Progenitor cell of endocrine pancreas (in vitro differentiated cells): ENCODE measurements around the gene ALDH6A1. TPM values are rescaled to one million over a fixed set of nuclear protein-coding genes. Genes with fewer than 3 reads are reported as not detected.
A peak's percentile ranks its signal among the peaks of the same experiment; 100 is the strongest.

Experiments
- DNase-seq: peaks from one replicate; pipeline ENCODE4 v3.0.0; 2021; ENCODE audit warnings: low spot score; ENCODE audit not compliant: unreplicated experiment
- H3K27ac Mint-ChIP-seq: 2 replicates; pipeline ENCODE4 v1.8.0; 2021; ENCODE audit warnings: mild to moderate bottlenecking, moderate library complexity, mixed read lengths
- H3K27me3 Mint-ChIP-seq: 2 replicates; pipeline ENCODE4 v1.8.0; 2021; ENCODE audit warnings: mixed read lengths
- H3K36me3 Mint-ChIP-seq: 2 replicates; pipeline ENCODE4 v1.8.0; 2022; ENCODE audit warnings: mixed read lengths; ENCODE audit not compliant: insufficient read depth
- H3K4me1 Mint-ChIP-seq: 2 replicates; pipeline ENCODE4 v1.8.0; 2021; ENCODE audit warnings: low read depth, mixed read lengths
- H3K4me3 Mint-ChIP-seq: 2 replicates; pipeline ENCODE4 v1.8.0; 2021; ENCODE audit warnings: low read depth, mild to moderate bottlenecking, moderate library complexity, mixed read lengths
- H3K9me3 Mint-ChIP-seq: 2 replicates; pipeline ENCODE4 v1.8.0; 2021; ENCODE audit warnings: low read depth, mixed read lengths
- total RNA-seq: library from RNA; stranded (reverse); gene quantifications from 2 replicates; pipeline ENCODE4 v1.2.1, GENCODE V29; 2021
- TF ChIP-seq, protein P1 (sequence below): fragments of 200-600 bp; sonication (generic); IDR thresholded peaks from one replicate; pipeline ENCODE4 v1.5.0; 2021; ENCODE audit warnings: antibody characterized with exemption, mild to moderate bottlenecking; ENCODE audit not compliant: unreplicated experiment

Gene ALDH6A1
- total RNA-seq, 1 donor from 2014 or later: 57.3 TPM

DNA sequence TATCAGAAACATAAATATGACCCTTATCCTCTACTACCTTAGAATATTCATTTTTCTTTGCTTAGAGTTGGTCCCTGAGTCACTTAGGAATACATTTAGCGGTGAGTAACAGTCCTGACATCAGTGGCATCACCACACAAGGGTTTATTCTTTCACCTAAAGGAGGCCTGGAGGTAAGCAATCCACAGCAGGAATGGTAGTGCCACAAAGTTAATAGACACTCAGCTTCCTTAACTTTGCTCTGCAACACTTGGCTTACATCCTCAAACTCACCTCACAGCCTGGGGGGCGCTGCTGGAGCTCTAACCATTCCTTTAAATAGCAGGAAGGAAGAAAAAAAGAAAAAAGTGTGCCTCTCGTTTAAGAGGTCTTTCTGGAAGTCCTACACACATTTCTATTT lies 36.0 kb downstream of the ALDH6A1 start:
- Mint-ChIP-seq H3K4me3 (no peak overlapping the region), H3K27me3 (no peaks in the 10 kb centered on the region), H3K4me1 (no peaks in the 10 kb centered on the region), H3K9me3 (no peaks in the 10 kb centered on the region), H3K27ac (no peak overlapping the region), H3K36me3 (no peaks in the 10 kb centered on the region)
- DNase-seq: no peak
- TF ChIP-seq, protein P1, sequence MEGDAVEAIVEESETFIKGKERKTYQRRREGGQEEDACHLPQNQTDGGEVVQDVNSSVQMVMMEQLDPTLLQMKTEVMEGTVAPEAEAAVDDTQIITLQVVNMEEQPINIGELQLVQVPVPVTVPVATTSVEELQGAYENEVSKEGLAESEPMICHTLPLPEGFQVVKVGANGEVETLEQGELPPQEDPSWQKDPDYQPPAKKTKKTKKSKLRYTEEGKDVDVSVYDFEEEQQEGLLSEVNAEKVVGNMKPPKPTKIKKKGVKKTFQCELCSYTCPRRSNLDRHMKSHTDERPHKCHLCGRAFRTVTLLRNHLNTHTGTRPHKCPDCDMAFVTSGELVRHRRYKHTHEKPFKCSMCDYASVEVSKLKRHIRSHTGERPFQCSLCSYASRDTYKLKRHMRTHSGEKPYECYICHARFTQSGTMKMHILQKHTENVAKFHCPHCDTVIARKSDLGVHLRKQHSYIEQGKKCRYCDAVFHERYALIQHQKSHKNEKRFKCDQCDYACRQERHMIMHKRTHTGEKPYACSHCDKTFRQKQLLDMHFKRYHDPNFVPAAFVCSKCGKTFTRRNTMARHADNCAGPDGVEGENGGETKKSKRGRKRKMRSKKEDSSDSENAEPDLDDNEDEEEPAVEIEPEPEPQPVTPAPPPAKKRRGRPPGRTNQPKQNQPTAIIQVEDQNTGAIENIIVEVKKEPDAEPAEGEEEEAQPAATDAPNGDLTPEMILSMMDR: peak; percentile 15

- no peaks in the 10 kb centered on the region for H3K36me3 Mint-ChIP-seq
- DNase-seq: no peak
- TF ChIP-seq, protein P1: no peak
Measured at GRCh38 chr14:74045522-74045921, 38.7 kb downstream of the ALDH6A1 start.

DNA sequence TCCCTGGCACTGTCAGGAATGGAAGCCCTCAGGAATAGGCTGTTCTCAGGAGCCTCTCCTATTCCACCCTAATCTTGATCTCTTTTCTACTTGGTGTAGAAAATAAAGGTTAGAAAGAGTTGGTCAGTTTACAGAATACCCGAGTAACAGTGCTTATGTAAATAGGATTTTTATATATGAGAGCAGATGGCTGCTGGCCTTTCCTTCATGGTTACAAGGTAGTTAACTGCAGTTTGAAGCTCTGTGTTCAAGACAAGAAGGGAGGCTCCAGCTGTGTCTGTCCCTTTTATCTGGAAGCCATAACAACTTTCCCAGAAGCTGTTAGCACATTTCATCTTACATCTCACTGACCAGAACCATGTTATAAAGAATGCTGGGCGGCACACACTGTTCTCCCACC lies 42.0 kb downstream of the ALDH6A1 start:
- TF ChIP-seq, protein P1: no peak
- Mint-ChIP-seq H3K36me3 (no peaks in the 10 kb centered on the region), H3K4me3 (no peak overlapping the region), H3K4me1 (no peaks in the 10 kb centered on the region), H3K9me3 (no peaks in the 10 kb centered on the region), H3K27me3 (no peaks in the 10 kb centered on the region), H3K27ac (no peak overlapping the region)
- no peak for DNase-seq

More at GRCh38 chr14:74045522-74045921, 38.7 kb downstream of the ALDH6A1 start:
- H3K4me1 Mint-ChIP-seq: no peaks in the 10 kb centered on the region
- H3K27ac Mint-ChIP-seq: no peak overlapping the region
- no peak overlapping the region for H3K4me3 Mint-ChIP-seq
- H3K9me3 Mint-ChIP-seq: no peaks in the 10 kb centered on the region
- H3K27me3 Mint-ChIP-seq: no peaks in the 10 kb centered on the region

DNA sequence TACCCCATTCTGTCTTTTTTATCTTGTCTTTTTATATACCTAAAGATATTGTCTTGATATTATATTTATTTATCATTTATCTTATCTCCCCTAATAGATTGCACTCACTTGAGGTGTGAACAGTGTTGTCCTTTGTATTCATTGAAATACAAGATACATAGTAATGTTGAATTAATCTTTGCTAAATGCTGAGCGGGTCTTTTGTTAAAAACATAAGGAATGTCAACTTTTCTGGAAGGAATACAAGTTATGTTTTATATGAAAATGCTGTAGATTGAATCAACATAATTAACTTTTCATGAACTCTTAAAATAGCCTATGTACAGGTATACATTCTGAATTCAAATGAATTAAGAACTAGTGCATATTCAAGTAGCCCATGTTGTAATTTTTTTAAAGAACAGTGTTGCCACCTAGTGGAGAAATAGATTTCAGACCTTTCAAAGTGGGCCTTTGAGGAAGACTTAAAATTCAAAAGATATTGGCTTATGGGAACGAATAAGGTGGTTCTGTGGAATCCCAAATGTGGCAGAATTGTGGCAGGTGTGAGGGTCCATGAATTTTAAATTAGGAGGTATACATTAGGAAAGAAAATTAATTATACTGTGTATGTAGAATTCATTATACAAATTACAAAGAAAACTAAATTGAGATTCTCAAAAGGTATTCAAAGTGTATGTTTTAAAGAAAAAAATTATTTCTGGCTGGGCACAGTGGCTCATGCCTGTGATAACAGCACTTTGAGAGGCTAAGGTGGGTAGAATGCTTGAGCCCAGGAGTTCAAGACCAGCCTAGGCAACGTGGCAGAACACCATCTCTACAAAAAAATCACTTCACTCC lies 46.0 kb downstream of the ALDH6A1 start:
- Mint-ChIP-seq H3K4me3 (no peak overlapping the region), H3K36me3 (no peaks in the 10 kb centered on the region), H3K27me3 (no peaks in the 10 kb centered on the region), H3K9me3 (no peaks in the 10 kb centered on the region), H3K27ac (no peak overlapping the region), H3K4me1 (no peaks in the 10 kb centered on the region)
- TF ChIP-seq, protein P1: peak; percentile 76
- no peak for DNase-seq

DNA sequence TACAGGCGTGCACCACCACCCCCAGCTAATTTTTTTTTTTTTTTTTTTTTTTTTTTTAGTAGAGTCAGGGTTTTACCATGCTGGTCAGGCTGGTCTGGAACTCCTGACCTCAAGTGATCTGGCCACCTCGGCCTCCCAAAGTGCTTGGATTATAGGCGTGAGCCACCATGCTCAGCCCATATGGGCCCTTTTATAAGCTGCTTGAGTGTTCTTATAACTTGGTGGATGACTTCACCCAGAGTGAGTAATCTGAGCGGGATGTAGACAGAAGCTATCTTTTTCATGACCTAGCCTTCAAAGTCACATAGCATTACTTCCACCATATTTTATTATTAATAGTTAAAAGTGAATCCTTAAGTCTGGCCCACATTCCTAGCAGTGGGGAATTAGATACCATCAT lies 48.7 kb downstream of the ALDH6A1 start:
- Mint-ChIP-seq H3K36me3 (no peaks in the 10 kb centered on the region), H3K4me1 (no peaks in the 10 kb centered on the region), H3K9me3 (no peaks in the 10 kb centered on the region), H3K27ac (no peak overlapping the region), H3K27me3 (no peaks in the 10 kb centered on the region), H3K4me3 (no peak overlapping the region)
- DNase-seq: no peak
- TF ChIP-seq, protein P1: no peak
